Activated CD4-positive, alpha-beta T cell treated with anti-CD3 and anti-CD28 coated beads, Interleukin-2, amount 50 U/mL, for 1 hour (primary cell): ENCODE measurements around the gene IFT74.
"Not testable (repeated sequence)": the region's sequence is repeated elsewhere in the genome, so short reads cannot be mapped to it uniquely, and the experiment has no call there.

Source experiments
- DNase-seq: peaks from one replicate; pipeline ENCODE4 v3.0.0-alpha.2; 2020

The IFT74 gene

DNA sequence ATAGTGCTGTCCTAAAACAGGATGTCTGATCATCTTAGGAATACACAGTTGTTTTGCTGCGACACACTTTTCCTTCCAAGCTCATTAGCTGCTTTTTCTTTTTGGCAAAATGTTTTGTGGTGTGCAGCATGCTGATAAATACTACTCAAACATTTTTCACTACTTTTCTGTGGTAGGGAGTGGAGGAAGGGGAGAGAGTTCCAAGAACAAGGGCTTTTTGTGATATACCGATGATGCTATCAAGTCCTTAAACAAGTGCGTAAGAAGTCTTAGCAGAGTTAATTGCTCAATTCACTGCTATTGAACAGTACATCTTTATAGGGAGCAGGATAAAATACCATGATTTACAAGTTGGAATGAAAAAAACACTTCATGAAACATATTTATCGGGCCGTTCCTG is 129.2 kb downstream of the IFT74 start:
- DNase-seq: no peak

DNA sequence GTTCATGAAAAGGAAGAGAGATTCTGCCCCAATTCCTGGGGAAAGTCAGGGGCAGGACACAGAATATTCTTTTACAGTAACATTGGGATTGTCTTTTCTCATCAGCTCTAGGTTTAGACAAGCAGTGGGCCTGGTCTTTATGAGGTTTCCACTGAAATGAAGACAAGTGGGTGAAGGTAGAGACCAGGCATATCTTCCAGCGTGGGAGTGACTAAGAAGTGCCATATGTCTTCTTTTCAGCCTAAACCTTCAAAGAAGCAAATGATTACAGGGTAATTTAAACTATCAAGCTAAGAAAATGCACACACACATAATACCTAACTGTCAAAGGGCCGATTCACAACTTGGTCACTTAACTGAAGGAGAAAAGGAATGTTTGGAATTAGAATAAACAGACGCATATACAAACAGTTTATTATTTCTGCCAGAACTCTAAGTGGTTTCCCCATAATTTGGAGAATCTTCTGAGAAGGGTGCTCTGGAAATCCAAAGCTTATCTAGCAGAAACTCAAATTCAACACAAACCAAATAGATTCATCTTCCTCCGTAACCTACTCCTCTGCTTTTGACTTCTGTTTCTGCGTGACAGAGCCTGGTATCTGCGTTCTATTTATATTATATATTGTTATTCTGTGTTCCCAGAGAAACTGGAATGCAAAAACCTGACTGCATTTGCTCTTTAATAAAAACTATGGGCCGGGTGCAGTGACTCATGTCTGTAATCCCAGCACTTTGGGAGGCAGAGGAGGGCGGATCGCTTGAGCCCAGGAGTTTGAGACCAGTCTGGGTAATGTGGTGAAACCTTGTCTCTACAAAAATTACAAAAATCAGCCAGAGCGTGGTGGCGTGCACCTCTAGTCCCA is 130.8 kb downstream of the IFT74 start:
- DNase-seq: no peak

GRCh38 chr9:27088981-27089380 is 132.8 kb downstream of the IFT74 start:
- DNase-seq: no peak

DNA sequence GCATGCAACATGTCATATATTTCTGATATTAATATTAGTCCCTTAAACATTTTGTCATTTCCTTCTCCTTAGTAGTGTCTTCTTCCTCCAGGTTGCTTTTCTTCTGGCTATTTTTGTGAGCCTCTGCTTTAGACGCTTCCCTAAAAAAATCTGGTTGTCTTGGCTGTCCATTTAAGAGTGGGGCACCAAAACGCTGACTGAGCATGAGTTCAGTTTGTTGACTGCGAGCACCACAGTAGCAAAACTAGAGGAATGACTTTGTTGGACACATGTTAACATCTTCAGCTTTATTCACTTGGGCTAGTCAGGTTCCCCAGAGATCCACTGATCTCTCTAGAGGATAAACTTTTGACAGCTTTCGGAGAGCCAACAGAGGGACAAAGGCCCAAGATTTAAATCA is 133.5 kb downstream of the IFT74 start:
- no peak for DNase-seq

DNA sequence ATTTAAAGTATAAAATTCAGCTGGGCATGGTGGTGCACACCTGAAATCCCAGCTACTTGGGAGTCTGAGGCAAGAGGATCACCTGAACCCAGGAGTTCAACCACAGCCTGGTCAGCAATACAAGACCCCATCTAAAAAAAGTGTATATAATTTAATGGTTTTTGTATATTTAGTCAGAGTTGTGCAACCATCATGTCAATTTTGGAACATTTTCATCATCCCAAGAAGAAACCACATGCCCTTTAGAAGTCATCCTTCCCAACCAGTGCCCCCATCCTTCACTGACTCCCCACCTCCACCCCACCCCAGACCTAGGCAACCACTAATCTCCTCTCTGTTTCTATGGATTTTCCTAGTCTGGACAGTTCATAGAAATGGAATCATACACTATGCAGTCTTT is 134.0 kb downstream of the IFT74 start:
- no peak for DNase-seq

- no peak for DNase-seq
Measured at GRCh38 chr9:27090711-27091110, 134.5 kb downstream of the IFT74 start.

GRCh38 chr9:27092496-27092895 is 136.3 kb downstream of the IFT74 start:
- not testable (repeated sequence) for DNase-seq

DNA sequence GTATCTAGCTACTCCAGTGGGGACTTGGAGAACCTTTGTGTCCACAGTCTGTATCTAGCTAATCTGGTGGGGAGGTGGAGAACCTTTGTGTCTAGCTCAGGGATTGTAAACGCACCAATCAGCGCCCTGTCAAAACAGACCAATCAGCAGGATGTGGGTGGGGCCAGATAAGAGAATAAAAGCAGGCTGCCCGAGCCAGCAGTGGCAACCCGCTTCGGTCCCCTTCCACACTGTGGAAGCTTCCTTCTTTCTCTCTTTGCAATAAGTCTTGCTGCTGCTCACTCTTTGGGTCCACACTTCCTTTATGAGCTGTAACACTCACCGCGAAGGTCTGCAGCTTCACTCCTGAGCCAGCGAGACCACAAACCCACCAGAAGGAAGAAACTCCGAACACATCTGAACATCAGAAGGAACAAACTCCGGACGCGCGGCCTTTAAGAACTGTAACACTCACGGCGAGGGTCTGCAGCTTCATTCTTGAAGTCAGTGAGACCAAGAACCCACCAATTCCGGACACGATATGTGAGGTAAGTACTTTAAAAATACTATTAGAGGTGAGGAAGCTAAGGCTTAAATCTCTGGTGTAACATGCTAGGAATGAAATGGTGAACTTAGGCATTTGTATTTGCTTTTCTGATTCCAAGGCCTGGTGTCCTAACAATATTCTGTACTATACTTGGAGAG is 137.3 kb downstream of the IFT74 start:
- not testable (repeated sequence) for DNase-seq

- DNase-seq: no peak
Measured at GRCh38 chr9:27094640-27095298, 138.6 kb downstream of the IFT74 start.

- no peak for DNase-seq
Measured at GRCh38 chr9:27107241-27107640, 151.0 kb downstream of the IFT74 start.

GRCh38 chr9:27108981-27109541 is 152.8 kb downstream of the IFT74 start, which contains the start of gene TEK:
TEK (plus strand) TSS chr9:27109225; CDS start chr9:27109591, 366 bp downstream.
- DNase-seq: no peak

- no peak for DNase-seq
Measured at GRCh38 chr9:27109621-27110020, 153.4 kb downstream of the IFT74 start.

DNA sequence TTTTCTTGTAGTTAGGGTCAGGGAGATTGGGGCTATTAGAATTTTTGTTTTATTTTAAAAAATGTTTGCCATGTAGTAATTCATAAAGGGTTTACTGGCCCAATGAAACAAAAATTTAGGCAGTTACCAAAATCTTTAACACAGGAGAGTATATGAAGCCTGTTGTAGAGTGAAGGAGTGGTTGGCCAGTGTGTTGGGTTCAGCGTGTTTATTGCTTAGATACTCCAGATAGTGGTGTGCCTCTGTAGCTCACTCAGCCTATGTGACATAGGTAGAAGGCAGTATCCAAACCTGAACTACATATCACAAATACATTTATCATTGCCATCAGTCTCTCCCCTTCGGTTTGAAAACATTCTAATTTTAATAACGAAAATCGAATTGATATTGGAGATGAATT is 154.0 kb downstream of the IFT74 start:
- no peak for DNase-seq

GRCh38 chr9:27112235-27112634 is 156.0 kb downstream of the IFT74 start:
- no peak for DNase-seq
